Mesendoderm (in vitro differentiated cells): Measurements from ENCODE around the gene PLCB4.

ENCODE experiments used
- DNase-seq: peaks from one replicate; pipeline ENCODE4 v3.0.0; 2013
- H2AK5ac ChIP-seq: 2 replicates; pipeline ENCODE4 v1.6.1; 2013; ENCODE audit warnings: low read length, inconsistent platforms
- H2BK120ac ChIP-seq: 2 replicates; pipeline ENCODE4 v1.6.1; 2013; ENCODE audit warnings: low read depth, mild to moderate bottlenecking, low read length, moderate library complexity, mixed read lengths
- H2BK15ac ChIP-seq: replicated peaks from 2 replicates; pipeline ENCODE4 v1.6.1; 2013; ENCODE audit warnings: low read depth, mild to moderate bottlenecking, moderate library complexity
- H2BK5ac ChIP-seq: 2 replicates; pipeline ENCODE4 v1.6.1; 2013; ENCODE audit warnings: low read length, inconsistent platforms
- H3K18ac ChIP-seq: 2 replicates; pipeline ENCODE4 v1.6.1; 2013; ENCODE audit warnings: mild to moderate bottlenecking, low read length, mixed read lengths
- H3K23ac ChIP-seq: one replicate; pipeline ENCODE4 v1.6.1; 2013; ENCODE audit warnings: low read length
- H3K27ac ChIP-seq: 2 replicates; pipeline ENCODE4 v1.5.1; 2013; ENCODE audit warnings: low read depth, mild to moderate bottlenecking, inconsistent platforms, low read length, moderate library complexity
- H3K27me3 ChIP-seq: 2 replicates; pipeline ENCODE4 v1.6.1; 2013; ENCODE audit warnings: low read length, control low read depth, mild to moderate bottlenecking, inconsistent platforms; ENCODE audit not compliant: insufficient read depth, poor library complexity
- H3K36me3 ChIP-seq: 2 replicates; pipeline ENCODE4 v1.6.1; 2013; ENCODE audit warnings: low read length, inconsistent platforms; ENCODE audit not compliant: control insufficient read depth, insufficient read depth
- H3K4ac ChIP-seq: one replicate; pipeline ENCODE4 v1.6.1; 2013; ENCODE audit warnings: low read depth, mild to moderate bottlenecking, low read length, moderate library complexity
- H3K4me1 ChIP-seq: 2 replicates; pipeline ENCODE4 v1.6.1; 2013; ENCODE audit warnings: low read depth, low read length, inconsistent platforms; ENCODE audit not compliant: control insufficient read depth
- H3K4me2 ChIP-seq: 2 replicates; pipeline ENCODE4 v1.6.1; 2013; ENCODE audit warnings: low read length
- H3K4me3 ChIP-seq: 2 replicates; pipeline ENCODE4 v1.5.1; 2013; ENCODE audit warnings: mild to moderate bottlenecking, low read length
- H3K56ac ChIP-seq: one replicate; pipeline ENCODE4 v1.6.1; 2013; ENCODE audit warnings: low read length
- H3K79me1 ChIP-seq: 2 replicates; pipeline ENCODE4 v1.6.1; 2013; ENCODE audit warnings: low read length, inconsistent platforms
- H3K79me2 ChIP-seq: 2 replicates; pipeline ENCODE4 v1.6.1; 2013; ENCODE audit warnings: mild to moderate bottlenecking, low read length; ENCODE audit not compliant: control insufficient read depth, insufficient read depth
- H3K9ac ChIP-seq: 2 replicates; pipeline ENCODE4 v1.6.1; 2013; ENCODE audit warnings: low read length, inconsistent platforms
- H4K5ac ChIP-seq: one replicate; pipeline ENCODE4 v1.6.1; 2013; ENCODE audit warnings: low read length
- H4K8ac ChIP-seq: one replicate; pipeline ENCODE4 v1.6.1; 2013; ENCODE audit warnings: low read depth, mild to moderate bottlenecking, control low read depth, low read length, moderate library complexity
- WGBS: extraction: QIAGEN DNeasy Blood & Tissue Kit; methylation state at CpG from one replicate; pipeline ENCODE4 v1.1.7; 2013; ENCODE audit warnings: low lambda C conversion rate, missing lambda C conversion rate; ENCODE audit not compliant: insufficient coverage; ENCODE audit errors: extremely low coverage; 5-methylcytosine and 5-hydroxymethylcytosine counted together

The PLCB4 gene

GRCh38 chr20:9424551-9424950 is 355.7 kb downstream of the PLCB4 start:
- no peak for DNase-seq
- Histone ChIP-seq H2BK120ac (no peak overlapping the region), H2AK5ac (no peak overlapping the region), H3K23ac (no peak overlapping the region), H3K27ac (no peak overlapping the region), H3K4me1 (peaks cover 2% of the 10 kb centered on the region), H3K9ac (no peak overlapping the region), H4K8ac (no peak overlapping the region), H3K27me3 (no peaks in the 10 kb centered on the region), H4K5ac (no peak overlapping the region), H3K79me2 (no peaks in the 10 kb centered on the region), H3K56ac (no peak overlapping the region), H3K18ac (no peak overlapping the region), H3K79me1 (no peaks in the 10 kb centered on the region), H3K36me3 (no peaks in the 10 kb centered on the region), H2BK15ac (no peak overlapping the region), H3K4ac (no peak overlapping the region), H2BK5ac (no peak overlapping the region), H3K4me2 (no peak overlapping the region), H3K4me3 (no peak overlapping the region)
- no CpG with 5 or more reads among the region's 3 CpGs for WGBS

GRCh38 chr20:9427430-9428291 is 358.8 kb downstream of the PLCB4 start:
- no CpG with 5 or more reads among the region's 9 CpGs for WGBS
- Histone ChIP-seq H3K36me3 (no peaks in the 10 kb centered on the region), H2BK15ac (no peak overlapping the region), H3K79me2 (no peaks in the 10 kb centered on the region), H3K27ac (no peak overlapping the region), H3K4ac (no peak overlapping the region), H2AK5ac (no peak overlapping the region), H2BK5ac (no peak overlapping the region), H4K5ac (no peak overlapping the region), H3K4me3 (no peak overlapping the region), H3K4me1 (peaks cover 2% of the 10 kb centered on the region), H3K23ac (no peak overlapping the region), H3K56ac (no peak overlapping the region), H3K9ac (no peak overlapping the region), H3K79me1 (no peaks in the 10 kb centered on the region), H4K8ac (no peak overlapping the region), H2BK120ac (no peak overlapping the region), H3K18ac (no peak overlapping the region), H3K27me3 (no peaks in the 10 kb centered on the region), H3K4me2 (no peak overlapping the region)
- peak; percentile 35 for DNase-seq

- no peak overlapping the region for H4K8ac ChIP-seq
Measured at GRCh38 chr20:9428292-9428607, 359.4 kb downstream of the PLCB4 start.

GRCh38 chr20:9439806-9440205 is 370.9 kb downstream of the PLCB4 start:
- Histone ChIP-seq H3K18ac (no peak overlapping the region), H2BK15ac (no peak overlapping the region), H3K56ac (no peak overlapping the region), H3K79me2 (no peaks in the 10 kb centered on the region), H3K4me1 (no peaks in the 10 kb centered on the region), H3K27me3 (no peaks in the 10 kb centered on the region), H3K79me1 (no peaks in the 10 kb centered on the region), H3K27ac (no peak overlapping the region), H2AK5ac (no peak overlapping the region), H3K36me3 (peaks cover 1% of the 10 kb centered on the region), H3K4ac (no peak overlapping the region), H3K9ac (no peak overlapping the region), H4K8ac (no peak overlapping the region), H2BK120ac (no peak overlapping the region), H3K23ac (no peak overlapping the region), H4K5ac (no peak overlapping the region), H3K4me2 (no peak overlapping the region), H3K4me3 (no peak overlapping the region), H2BK5ac (no peak overlapping the region)
- no peak for DNase-seq

More at GRCh38 chr20:9428292-9428607, 359.4 kb downstream of the PLCB4 start:
- Histone ChIP-seq H3K27ac (no peak overlapping the region), H3K27me3 (no peaks in the 10 kb centered on the region), H3K4me3 (no peak overlapping the region), H3K9ac (no peak overlapping the region), H3K4me1 (peaks cover 2% of the 10 kb centered on the region), H3K18ac (no peak overlapping the region), H2AK5ac (no peak overlapping the region), H3K23ac (no peak overlapping the region), H3K36me3 (no peaks in the 10 kb centered on the region), H3K79me2 (no peaks in the 10 kb centered on the region), H2BK5ac (no peak overlapping the region), H2BK15ac (no peak overlapping the region), H3K56ac (no peak overlapping the region), H3K4ac (no peak overlapping the region), H4K5ac (no peak overlapping the region), H3K4me2 (no peak overlapping the region), H2BK120ac (no peak overlapping the region), H3K79me1 (no peaks in the 10 kb centered on the region)
- no peak for DNase-seq

- Histone ChIP-seq H2BK120ac (no peak overlapping the region), H3K36me3 (peaks cover 1% of the 10 kb centered on the region), H3K79me1 (no peaks in the 10 kb centered on the region), H3K27me3 (no peaks in the 10 kb centered on the region), H3K4me1 (no peaks in the 10 kb centered on the region), H3K79me2 (no peaks in the 10 kb centered on the region), H2AK5ac (no peak overlapping the region), H3K4me2 (no peak overlapping the region), H3K23ac (no peak overlapping the region), H4K5ac (no peak overlapping the region), H3K18ac (no peak overlapping the region), H2BK5ac (no peak overlapping the region), H3K4ac (no peak overlapping the region), H3K4me3 (no peak overlapping the region), H3K9ac (no peak overlapping the region), H2BK15ac (no peak overlapping the region), H3K56ac (no peak overlapping the region), H4K8ac (no peak overlapping the region), H3K27ac (no peak overlapping the region)
- no peak for DNase-seq
- WGBS, result no CpG with 5 or more reads among the region's 3 CpGs
Measured at GRCh38 chr20:9440892-9441291, 372.0 kb downstream of the PLCB4 start.

GRCh38 chr20:9441948-9442347 is 373.1 kb downstream of the PLCB4 start:
- H2AK5ac ChIP-seq, result no peak overlapping the region
- no peak overlapping the region for H3K9ac ChIP-seq
- H3K79me1 ChIP-seq, result no peaks in the 10 kb centered on the region
- no peak overlapping the region for H3K4ac ChIP-seq
- H3K18ac ChIP-seq, result no peak overlapping the region
- no peak overlapping the region for H4K8ac ChIP-seq
- no peak overlapping the region for H2BK15ac ChIP-seq
- no peak overlapping the region for H2BK120ac ChIP-seq
- H3K79me2 ChIP-seq, result no peaks in the 10 kb centered on the region
- H3K56ac ChIP-seq, result no peak overlapping the region
- no peak overlapping the region for H3K4me2 ChIP-seq
- H3K27ac ChIP-seq, result no peak overlapping the region
- no peaks in the 10 kb centered on the region for H3K27me3 ChIP-seq
- H3K36me3 ChIP-seq, result peaks cover under 1% of the 10 kb centered on the region
- no CpG with 5 or more reads among the region's 3 CpGs for WGBS
- H4K5ac ChIP-seq, result no peak overlapping the region
- no peak overlapping the region for H3K23ac ChIP-seq
- H3K4me1 ChIP-seq, result no peaks in the 10 kb centered on the region
- H3K4me3 ChIP-seq, result no peak overlapping the region
- H2BK5ac ChIP-seq, result no peak overlapping the region
- no peak for DNase-seq
